ENCODE data around the gene KBTBD6.

DNA sequence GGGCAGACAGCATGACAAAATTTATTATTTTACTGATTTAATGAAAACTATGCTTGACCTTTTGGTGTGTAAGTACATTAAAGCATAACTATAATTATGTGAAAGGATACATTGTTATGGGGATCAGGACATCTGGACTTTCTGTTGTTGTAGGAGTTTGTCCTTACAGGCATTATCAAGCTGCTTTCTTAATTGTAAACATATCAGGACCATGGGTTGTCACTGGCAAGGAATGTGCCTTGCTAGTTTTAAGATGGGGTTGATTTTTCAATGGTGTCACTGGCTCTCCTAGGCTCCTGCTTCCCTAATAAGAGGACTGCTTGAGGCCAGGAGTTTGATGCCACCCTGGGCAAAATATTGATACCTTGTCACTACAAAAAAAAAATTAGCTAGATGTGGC lies 32.6 kb downstream of the KBTBD6 start:
- TF ChIP-seq, protein P1, sequence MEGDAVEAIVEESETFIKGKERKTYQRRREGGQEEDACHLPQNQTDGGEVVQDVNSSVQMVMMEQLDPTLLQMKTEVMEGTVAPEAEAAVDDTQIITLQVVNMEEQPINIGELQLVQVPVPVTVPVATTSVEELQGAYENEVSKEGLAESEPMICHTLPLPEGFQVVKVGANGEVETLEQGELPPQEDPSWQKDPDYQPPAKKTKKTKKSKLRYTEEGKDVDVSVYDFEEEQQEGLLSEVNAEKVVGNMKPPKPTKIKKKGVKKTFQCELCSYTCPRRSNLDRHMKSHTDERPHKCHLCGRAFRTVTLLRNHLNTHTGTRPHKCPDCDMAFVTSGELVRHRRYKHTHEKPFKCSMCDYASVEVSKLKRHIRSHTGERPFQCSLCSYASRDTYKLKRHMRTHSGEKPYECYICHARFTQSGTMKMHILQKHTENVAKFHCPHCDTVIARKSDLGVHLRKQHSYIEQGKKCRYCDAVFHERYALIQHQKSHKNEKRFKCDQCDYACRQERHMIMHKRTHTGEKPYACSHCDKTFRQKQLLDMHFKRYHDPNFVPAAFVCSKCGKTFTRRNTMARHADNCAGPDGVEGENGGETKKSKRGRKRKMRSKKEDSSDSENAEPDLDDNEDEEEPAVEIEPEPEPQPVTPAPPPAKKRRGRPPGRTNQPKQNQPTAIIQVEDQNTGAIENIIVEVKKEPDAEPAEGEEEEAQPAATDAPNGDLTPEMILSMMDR (conservative IDR thresholded peaks at IDR 0.05; ENCODE audit: low read length) = no peak
- no peak for TF ChIP-seq EZH2phosphoT487 (IDR thresholded peaks at IDR 0.05; ENCODE audit: borderline replicate concordance)
